NCI-H526 treated with DMSO at 0.1 percent for 48 hours (cell line): ENCODE results near the gene PPP1R7.
A peak's percentile ranks its signal among the peaks of the same experiment; 100 is the strongest.

Source experiments
- DNase-seq: peaks from one replicate; lab custom pipeline; 2025; lab: John Stamatoyannopoulos, UW

The PPP1R7 gene

DNA sequence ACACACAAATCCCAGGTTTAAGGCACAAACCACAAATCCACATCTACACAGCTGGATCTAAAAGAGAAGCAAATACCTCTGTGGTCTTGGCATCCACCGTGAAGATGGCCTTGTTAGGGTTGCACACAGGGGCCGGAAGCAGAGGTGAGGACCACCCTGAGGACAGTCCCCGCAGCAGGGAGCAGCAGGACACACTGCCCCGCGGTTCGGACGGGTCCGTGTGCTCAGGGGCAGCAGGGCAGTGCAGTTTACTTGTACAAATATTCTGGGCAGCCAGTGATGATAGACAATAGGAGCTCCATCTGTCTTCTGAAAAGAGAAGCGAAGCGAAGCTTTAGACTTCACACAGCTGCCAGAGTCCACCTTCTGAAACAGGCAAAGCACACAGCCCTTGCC is 9.8 kb upstream of the PPP1R7 start:
- DNase-seq = no peak

DNA sequence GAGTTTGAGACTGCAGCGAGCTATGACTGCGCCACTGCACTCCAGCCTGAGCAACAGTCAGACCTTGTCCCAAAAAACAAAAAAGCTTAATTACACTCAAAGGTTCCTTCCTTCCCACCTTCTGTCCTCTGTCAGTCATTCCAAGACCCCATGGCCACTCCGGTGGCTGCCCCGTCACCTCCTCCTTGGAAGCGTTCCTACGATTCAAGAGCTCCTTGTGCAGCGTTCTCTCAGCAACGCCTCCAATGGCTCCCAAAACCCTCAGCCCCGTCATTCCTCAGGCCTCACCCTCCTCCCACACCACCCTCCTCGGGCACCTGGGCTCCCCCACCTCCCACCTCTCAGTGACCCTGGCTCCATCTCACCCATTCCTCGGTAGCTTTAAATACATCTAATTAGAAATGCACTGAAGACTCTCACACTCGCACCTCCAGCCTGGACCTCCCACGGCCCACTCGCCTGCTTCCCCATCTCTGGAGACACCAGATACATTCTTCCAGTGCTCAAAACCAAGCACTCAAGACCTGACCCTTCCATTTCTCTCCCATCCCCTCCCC is 9.0 kb upstream of the PPP1R7 start:
- no peak for DNase-seq

DNA sequence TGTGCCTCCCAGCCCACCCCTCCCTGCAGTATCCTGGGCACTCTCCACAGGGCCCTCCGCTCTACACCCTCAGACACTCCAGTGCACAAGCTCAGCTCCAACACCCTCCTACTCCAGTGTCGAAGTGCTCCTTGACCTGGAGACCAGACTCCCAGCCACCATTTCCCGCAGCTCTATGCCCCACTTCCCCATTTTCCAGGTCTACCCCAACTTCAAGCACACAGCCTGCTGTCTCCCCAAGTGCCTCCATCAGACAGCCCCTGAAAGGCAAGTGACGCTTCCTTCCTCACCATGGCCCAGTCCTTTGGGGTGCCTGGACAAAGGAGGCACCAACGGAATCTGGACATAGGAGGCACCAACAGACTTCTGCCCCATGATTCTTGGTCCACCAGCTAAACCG is 8.2 kb upstream of the PPP1R7 start:
- no peak for DNase-seq

DNA sequence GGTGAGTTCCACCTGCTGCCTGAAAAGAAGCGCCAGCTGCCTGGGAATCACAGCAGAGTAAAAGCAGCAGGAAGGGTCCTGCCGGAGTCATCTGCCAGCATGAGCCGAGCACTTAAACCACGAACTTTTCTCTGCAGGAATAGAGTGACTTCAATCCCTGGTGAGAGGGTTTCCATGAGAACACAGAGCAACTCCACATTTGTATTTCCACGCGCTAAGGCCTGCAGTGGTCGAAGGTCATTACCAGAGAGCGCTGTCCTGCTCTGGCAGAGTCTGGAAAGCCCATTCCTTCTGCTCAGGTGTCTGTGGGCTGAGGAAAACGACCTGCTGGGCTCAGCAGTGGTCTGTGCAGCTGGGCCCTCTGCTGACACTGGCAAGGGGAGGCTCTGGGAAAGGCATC is 7.7 kb upstream of the PPP1R7 start:
- DNase-seq = no peak

- DNase-seq = no peak
Observed at GRCh38 chr2:241146286-241146685, 4.0 kb upstream of the PPP1R7 start.

- no peak for DNase-seq
Observed at GRCh38 chr2:241147336-241147735, 2.9 kb upstream of the PPP1R7 start.

GRCh38 chr2:241148239-241148638 is 2.0 kb upstream of the PPP1R7 start:
- DNase-seq = no peak

DNA sequence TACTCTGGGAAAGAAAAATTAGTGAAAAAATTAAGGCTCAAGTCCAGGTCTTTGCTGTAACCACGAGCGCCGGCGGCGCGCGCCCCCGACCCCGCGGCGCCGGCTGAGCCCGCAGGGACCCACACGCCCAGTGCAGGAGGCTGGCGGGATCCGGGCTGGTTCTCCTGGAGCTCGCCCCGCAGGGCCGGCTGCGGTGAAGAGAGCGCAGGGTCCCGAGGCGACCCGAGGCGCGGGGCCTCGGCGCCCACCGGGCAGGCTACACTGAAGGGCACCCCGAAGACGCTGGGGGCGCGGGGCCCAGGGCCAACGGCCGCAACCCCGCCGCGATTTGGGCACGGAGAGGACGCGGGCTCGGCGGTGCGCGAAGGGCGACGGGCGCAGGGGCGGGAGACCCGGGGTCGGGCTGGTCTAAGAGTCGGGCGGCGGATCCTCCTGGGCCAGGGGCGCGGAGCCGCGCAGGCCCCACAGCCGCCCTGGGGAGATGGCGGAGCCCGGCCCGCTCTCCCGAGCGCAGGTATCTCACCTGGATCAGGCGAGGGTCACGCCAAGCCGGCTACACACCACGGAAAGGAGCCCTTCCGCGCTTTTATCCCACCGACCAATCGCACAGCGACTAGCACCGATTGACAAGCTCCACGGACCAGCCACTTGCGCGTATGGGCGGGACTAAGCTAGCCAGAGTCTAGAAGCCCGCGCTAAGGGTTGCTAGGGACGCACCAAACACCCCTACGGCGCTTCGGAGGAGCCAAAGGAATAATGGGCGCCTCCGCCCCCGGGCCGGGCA is 1.2 kb upstream of the PPP1R7 start, which contains the start of gene PASK:
Gene PASK, minus strand, starts transcription at position 582 of the 784 bp plus-strand sequence. CDS start 6,440 bp downstream, outside the sequence.
- DNase-seq = peak; percentile 98

GRCh38 chr2:241149675-241149924 is 667 bp upstream of the PPP1R7 start:
- no peak for DNase-seq

- DNase-seq = no peak
Observed at GRCh38 chr2:241150660-241151530, 628 bp downstream of the PPP1R7 start.

DNA sequence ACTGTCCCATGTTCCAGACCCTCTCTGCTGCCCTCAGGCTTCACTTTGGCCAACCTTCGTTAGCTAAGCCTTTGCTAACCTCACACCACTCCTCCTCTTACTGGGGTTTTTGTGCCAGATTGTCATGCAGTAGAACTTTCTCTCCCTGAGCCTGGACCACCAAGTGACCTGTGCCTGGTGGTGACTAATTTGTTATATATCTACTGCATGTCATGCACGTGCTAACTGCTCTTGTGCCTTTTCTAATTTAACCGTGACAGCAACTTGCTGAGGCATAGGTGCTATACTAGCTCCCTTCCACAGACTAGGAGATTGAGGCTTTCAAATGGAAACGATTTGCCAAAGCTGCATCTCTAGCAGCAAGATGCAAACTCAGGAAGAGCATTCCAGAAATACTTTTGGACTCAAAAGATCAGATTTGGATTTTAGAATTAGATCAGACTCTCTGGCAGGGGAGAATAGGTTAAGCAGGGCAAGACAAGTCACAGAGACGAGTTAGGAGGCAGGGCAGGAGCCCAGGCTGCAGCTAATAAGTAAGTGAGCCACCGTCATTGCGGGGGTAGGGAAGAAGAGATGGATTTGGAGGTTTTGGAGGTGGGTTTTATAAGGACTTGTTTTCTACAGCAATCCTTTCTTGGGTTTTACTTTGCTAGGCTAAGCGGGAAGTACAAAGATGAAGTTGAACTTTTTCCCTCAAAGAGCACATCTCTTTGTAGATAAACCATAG is 1.8 kb downstream of the PPP1R7 start:
- DNase-seq = no peak

DNA sequence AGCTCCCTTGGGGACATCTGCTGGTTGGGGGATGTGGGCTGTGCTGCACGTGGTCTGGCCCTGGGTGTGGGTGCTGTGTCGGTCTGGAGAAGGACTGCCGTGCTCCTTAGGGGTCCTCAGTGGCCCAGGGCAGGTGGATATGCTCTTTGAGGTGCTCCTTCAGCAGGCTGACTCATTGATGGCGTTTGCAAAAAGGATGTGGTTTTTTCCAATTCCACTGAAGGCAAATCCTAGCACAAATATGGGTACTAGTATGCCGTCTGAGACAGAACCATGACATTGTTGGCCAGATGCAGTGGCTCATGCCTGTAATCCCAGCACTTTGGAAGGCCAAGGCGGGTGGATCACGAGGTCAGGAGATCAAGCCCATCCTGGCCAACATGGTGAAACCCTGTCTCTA is 3.3 kb downstream of the PPP1R7 start:
- DNase-seq = no peak

DNA sequence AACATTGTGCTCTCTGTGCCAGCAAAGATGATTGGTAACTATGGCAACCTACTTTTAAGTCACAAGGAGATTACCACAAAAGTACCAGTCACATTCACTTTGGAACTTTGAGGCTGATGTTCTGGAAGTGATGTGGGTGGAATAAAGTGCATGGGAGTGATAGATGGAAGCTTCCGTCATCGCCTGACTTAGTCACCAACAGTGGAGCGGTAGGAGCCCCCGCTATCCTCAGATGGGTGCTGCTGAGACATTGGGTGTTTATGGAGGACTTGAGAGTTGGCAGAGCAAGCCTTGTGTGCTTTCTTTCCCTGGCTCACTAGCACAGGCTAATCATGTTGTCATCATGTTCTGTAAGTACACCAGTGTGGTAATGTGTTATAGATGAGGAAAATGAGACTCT is 4.6 kb downstream of the PPP1R7 start:
- DNase-seq = no peak

DNA sequence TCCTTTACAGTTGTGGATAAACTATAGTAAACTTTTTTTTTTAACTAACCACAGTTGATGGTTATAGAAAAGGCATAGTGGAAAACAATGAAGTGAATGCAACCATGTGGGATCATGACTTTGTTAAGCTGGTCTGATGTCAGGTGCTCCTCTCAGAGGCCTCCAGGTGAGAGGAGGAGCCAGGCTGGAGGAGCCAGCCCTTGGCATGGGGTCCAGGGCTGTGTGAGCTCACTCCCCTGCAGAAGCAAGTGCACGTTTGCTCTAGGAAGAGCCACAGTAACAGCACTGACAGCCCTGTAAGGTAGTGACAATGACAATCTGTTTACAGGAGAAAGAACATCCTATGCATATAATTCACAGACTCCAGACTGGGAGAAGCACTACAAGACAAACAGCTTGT is 5.7 kb downstream of the PPP1R7 start:
- no peak for DNase-seq

DNA sequence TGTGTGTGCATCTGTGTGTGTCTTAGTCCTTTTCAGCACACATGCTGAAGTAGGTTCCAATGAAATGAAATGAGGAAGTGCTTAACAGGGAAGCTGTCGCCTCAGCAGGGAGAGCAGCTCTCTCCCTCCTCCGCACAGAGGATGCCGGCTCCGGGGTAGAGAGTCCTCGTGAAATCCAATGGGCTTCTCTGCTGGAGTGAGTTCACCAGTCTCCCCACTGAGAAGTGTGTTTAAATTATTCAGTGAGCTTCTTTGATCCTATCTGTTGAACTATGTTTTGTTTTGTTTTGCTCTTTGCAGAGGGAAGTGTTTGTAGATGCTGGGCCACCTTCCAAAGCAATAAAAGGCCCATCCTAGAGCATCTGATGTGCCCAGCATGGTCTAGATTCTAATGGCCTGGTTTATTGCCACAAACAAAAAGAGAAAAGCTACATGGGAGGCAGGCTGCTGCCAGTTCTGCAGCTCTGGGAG is 6.7 kb downstream of the PPP1R7 start:
- no peak for DNase-seq

DNA sequence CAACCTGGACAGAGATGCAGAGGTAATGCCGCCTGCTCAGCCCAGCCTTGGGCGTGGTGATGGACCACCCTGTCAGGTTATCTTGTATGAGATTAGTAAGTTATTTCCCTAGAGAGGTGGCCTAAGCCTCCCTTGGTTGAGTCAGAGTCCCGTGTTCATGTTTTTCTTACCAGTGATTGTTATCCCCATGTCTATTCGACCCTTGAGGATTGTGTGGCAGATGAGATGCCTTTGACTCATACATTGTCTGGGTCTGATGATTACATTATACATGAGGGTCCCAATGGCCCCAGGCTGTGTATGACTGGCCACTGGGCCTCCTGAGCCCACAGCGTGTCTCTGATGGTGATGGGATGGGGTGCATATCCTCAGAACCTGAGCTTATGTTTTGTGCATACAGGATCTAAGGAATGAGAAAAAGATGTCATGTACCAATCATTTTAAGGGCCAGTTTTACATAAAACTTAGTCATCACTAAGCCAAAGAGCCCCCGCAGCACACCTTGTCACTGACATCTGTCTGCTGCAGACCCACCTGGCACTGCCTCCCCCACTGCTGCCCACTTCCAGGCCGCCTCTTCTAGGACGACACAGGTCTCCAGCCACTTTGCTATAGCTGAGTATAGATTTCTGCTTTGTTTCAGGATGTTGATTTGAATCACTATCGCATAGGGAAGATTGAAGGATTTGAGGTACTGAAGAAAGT is 7.7 kb downstream of the PPP1R7 start:
- no peak for DNase-seq

DNA sequence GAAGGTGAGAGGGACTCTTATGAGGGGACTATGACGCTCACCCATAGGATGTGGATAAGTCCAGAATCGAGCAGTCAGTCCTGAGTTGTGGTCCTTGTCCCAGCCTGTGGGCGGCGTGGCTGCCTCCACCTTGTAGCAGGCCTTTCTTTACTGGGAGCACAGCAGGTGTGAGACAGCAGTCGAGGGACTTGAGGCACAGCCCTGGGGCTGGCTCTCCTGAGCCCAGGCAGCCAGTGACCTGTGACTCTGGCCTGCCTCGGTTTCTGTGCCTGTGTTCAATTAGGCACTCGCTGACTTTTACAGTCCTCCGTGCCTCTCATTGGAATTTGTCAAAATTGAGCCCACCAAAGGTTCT is 8.3 kb downstream of the PPP1R7 start:
- DNase-seq = no peak

GRCh38 chr2:241159116-241159515 is 8.8 kb downstream of the PPP1R7 start:
- no peak for DNase-seq

- no peak for DNase-seq
Observed at GRCh38 chr2:241160318-241160717, 10.1 kb downstream of the PPP1R7 start.

- no peak for DNase-seq
Observed at GRCh38 chr2:241161646-241162281, 11.5 kb downstream of the PPP1R7 start.

- no peak for DNase-seq
Observed at GRCh38 chr2:241163601-241164118, 13.4 kb downstream of the PPP1R7 start.
